GM21723 (cell line): ENCODE results near the gene CMTR2.
A peak's percentile ranks its signal among the peaks of the same experiment; 100 is the strongest.
"Not testable (repeated sequence)": the region's sequence is repeated elsewhere in the genome, so short reads cannot be mapped to it uniquely, and the experiment has no call there.

Experiments
- ATAC-seq: cut with Tn5 transposase; IDR thresholded peaks from one replicate; pipeline ENCODE4 v1.9.1; 2021; ENCODE audit warnings: mild to moderate bottlenecking, moderate library complexity; ENCODE audit not compliant: unreplicated experiment

CMTR2 gene

GRCh38 chr16:71288890-71289731, at the start of gene CMTR2:
CMTR2 (minus strand) TSS chr16:71289402; CDS start chr16:71285920, 3,482 bp downstream.
- peak; percentile 92 for ATAC-seq

- no peak for ATAC-seq
Observed at GRCh38 chr16:71338632-71339031, 49.4 kb upstream of the CMTR2 start.

- ATAC-seq = no peak
Observed at GRCh38 chr16:71338193-71338592, 49.0 kb upstream of the CMTR2 start.

GRCh38 chr16:71337631-71338030, 48.4 kb upstream of the CMTR2 start:
- ATAC-seq = no peak

- ATAC-seq = no peak
Observed at GRCh38 chr16:71328151-71328550, 38.9 kb upstream of the CMTR2 start.

- no peak for ATAC-seq
Observed at GRCh38 chr16:71327720-71328119, 38.5 kb upstream of the CMTR2 start.

- no peak for ATAC-seq
Observed at GRCh38 chr16:71319999-71320398, 30.8 kb upstream of the CMTR2 start.

GRCh38 chr16:71315269-71315668, 26.1 kb upstream of the CMTR2 start:
- ATAC-seq = no peak

- ATAC-seq = not testable (repeated sequence)
Observed at GRCh38 chr16:71313591-71313990, 24.4 kb upstream of the CMTR2 start.

GRCh38 chr16:71311553-71312158, 22.5 kb upstream of the CMTR2 start:
- ATAC-seq = no peak

- ATAC-seq = no peak
Observed at GRCh38 chr16:71303938-71304337, 14.7 kb upstream of the CMTR2 start.

- ATAC-seq = no peak
Observed at GRCh38 chr16:71297341-71297634, 8.1 kb upstream of the CMTR2 start.

GRCh38 chr16:71296584-71297340, 7.6 kb upstream of the CMTR2 start:
- no peak for ATAC-seq

- ATAC-seq = no peak
Observed at GRCh38 chr16:71295950-71296349, 6.7 kb upstream of the CMTR2 start.

GRCh38 chr16:71293919-71294318, 4.7 kb upstream of the CMTR2 start:
- ATAC-seq = no peak

GRCh38 chr16:71292095-71292494, 2.9 kb upstream of the CMTR2 start:
- not testable (repeated sequence) for ATAC-seq

- ATAC-seq = no peak
Observed at GRCh38 chr16:71289732-71290062, 495 bp upstream of the CMTR2 start.

GRCh38 chr16:71288570-71288889, 672 bp downstream of the CMTR2 start:
- no peak for ATAC-seq

GRCh38 chr16:71287911-71288310, 1.3 kb downstream of the CMTR2 start:
- no peak for ATAC-seq

- no peak for ATAC-seq
Observed at GRCh38 chr16:71287454-71287853, 1.7 kb downstream of the CMTR2 start.

GRCh38 chr16:71283612-71284011, 5.6 kb downstream of the CMTR2 start:
- ATAC-seq = no peak

- no peak for ATAC-seq
Observed at GRCh38 chr16:71282943-71283342, 6.3 kb downstream of the CMTR2 start.
